HPDE6-E6E7 (cell line): ENCODE data around the gene INO80B.
A peak's percentile ranks its signal among the peaks of the same experiment; 100 is the strongest.
"Not testable (repeated sequence)": the region's sequence is repeated elsewhere in the genome, so short reads cannot be mapped to it uniquely, and the experiment has no call there.

Experiments
- DNase-seq: peaks from one replicate; pipeline ENCODE4 v3.0.0; 2011; ENCODE audit warnings: missing footprints; ENCODE audit errors: extremely low spot score

INO80B gene

GRCh38 chr2:74454654-74455511, at the start of gene INO80B:
INO80B (plus strand) TSS chr2:74455087; CDS start chr2:74455117, 30 bp downstream.
- peak; percentile 86 for DNase-seq

GRCh38 chr2:74406035-74406434, 48.9 kb upstream of the INO80B start:
- no peak for DNase-seq

- no peak for DNase-seq
Observed at GRCh38 chr2:74407682-74408081, 47.2 kb upstream of the INO80B start.

- DNase-seq, result no peak
Observed at GRCh38 chr2:74413001-74413698, 41.7 kb upstream of the INO80B start.

- DNase-seq, result no peak
Observed at GRCh38 chr2:74414441-74414840, 40.4 kb upstream of the INO80B start.

- no peak for DNase-seq
Observed at GRCh38 chr2:74414881-74415761, 39.8 kb upstream of the INO80B start.

GRCh38 chr2:74415762-74416395, 39.0 kb upstream of the INO80B start:
- DNase-seq, result no peak

GRCh38 chr2:74416778-74417177, 38.1 kb upstream of the INO80B start:
- no peak for DNase-seq

GRCh38 chr2:74417197-74417596, 37.7 kb upstream of the INO80B start:
- DNase-seq, result no peak

- DNase-seq, result no peak
Observed at GRCh38 chr2:74417763-74418162, 37.1 kb upstream of the INO80B start.

- no peak for DNase-seq
Observed at GRCh38 chr2:74418312-74418711, 36.6 kb upstream of the INO80B start.

- DNase-seq, result no peak
Observed at GRCh38 chr2:74419345-74419744, 35.5 kb upstream of the INO80B start.

- DNase-seq, result no peak
Observed at GRCh38 chr2:74420006-74420405, 34.9 kb upstream of the INO80B start.

GRCh38 chr2:74420443-74421103, 34.3 kb upstream of the INO80B start:
- not testable (repeated sequence) for DNase-seq

GRCh38 chr2:74421221-74421870, 33.5 kb upstream of the INO80B start, which contains the start of the genes C2orf81 and WDR54:
C2orf81 (minus strand) TSS chr2:74421619; CDS start chr2:74421560, 59 bp downstream.
WDR54 (plus strand) TSS chr2:74421730; CDS start chr2:74422154, 424 bp downstream.
- peak; percentile 60 for DNase-seq

GRCh38 chr2:74423231-74424095, 31.4 kb upstream of the INO80B start:
- no peak for DNase-seq

GRCh38 chr2:74424139-74424992, 30.5 kb upstream of the INO80B start:
- DNase-seq, result no peak

- no peak for DNase-seq
Observed at GRCh38 chr2:74424995-74425406, 29.9 kb upstream of the INO80B start.
